Brain microvascular endothelial cell (primary cell): Measurements from ENCODE around the gene ZFY.

ENCODE experiments used
- DNase-seq: peaks from one replicate; pipeline ENCODE4 v3.0.0-alpha.2; 2020
- H3K27ac ChIP-seq: fragments of 250-450 bp; sonication (Bioruptor Pico); 2 replicates; pipeline ENCODE4 v1.5.1; 2020; ENCODE audit warnings: mild to moderate bottlenecking, moderate library complexity
- H3K27me3 ChIP-seq: fragments of 250-450 bp; sonication (Bioruptor Pico); replicated peaks from 2 replicates; pipeline ENCODE4 v1.5.1; 2020; ENCODE audit warnings: mild to moderate bottlenecking
- H3K36me3 ChIP-seq: fragments of 250-450 bp; sonication (Bioruptor Pico); replicated peaks from 2 replicates; pipeline ENCODE4 v1.5.1; 2020; ENCODE audit warnings: mild to moderate bottlenecking
- H3K4me3 ChIP-seq: 2 replicates; pipeline ENCODE4 v1.5.1; 2011; ENCODE audit warnings: low read depth, mild to moderate bottlenecking, control low read depth, low read length, moderate library complexity
- in situ Hi-C: cut with HindIII; loops from 2 replicates; pipeline ENCODE4 v1.10.0; 2017; ENCODE audit warnings: low sequenced_read_pairs, low pct_ligation_motif_present
- TF ChIP-seq, protein P1 (sequence below): IDR thresholded peaks from 2 replicates; pipeline ENCODE4 v1.5.1; 2011; ENCODE audit warnings: low read depth, mild to moderate bottlenecking, moderate library complexity, low read length, control low read depth, inconsistent platforms; ENCODE audit errors: missing control alignments

The ZFY gene

DNA sequence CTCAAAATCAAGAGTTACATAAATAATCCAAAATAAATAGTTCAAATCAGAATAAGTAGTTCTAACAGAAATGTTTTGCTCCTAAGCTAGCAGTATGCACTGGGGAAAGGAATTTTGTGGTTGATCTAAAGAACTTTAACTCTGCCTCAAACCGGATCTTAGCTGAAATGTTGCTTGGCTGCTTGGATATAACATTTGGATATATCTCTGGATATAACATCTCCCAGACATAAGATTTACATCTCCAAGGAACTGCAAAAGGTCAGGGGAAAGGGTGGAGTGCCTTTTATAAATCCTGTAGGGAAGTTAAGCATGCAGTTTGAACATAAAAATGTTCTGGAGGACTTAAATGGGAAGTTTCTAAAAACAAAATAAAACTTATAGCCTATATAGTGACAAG is 83.4 kb downstream of the ZFY start:
- in situ Hi-C loops = no loop called here
- TF ChIP-seq, protein P1, sequence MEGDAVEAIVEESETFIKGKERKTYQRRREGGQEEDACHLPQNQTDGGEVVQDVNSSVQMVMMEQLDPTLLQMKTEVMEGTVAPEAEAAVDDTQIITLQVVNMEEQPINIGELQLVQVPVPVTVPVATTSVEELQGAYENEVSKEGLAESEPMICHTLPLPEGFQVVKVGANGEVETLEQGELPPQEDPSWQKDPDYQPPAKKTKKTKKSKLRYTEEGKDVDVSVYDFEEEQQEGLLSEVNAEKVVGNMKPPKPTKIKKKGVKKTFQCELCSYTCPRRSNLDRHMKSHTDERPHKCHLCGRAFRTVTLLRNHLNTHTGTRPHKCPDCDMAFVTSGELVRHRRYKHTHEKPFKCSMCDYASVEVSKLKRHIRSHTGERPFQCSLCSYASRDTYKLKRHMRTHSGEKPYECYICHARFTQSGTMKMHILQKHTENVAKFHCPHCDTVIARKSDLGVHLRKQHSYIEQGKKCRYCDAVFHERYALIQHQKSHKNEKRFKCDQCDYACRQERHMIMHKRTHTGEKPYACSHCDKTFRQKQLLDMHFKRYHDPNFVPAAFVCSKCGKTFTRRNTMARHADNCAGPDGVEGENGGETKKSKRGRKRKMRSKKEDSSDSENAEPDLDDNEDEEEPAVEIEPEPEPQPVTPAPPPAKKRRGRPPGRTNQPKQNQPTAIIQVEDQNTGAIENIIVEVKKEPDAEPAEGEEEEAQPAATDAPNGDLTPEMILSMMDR = no peak
- H3K27ac ChIP-seq = no peak overlapping the region
- no peaks in the 10 kb centered on the region for H3K27me3 ChIP-seq
- no peak for DNase-seq
- H3K36me3 ChIP-seq = no peaks in the 10 kb centered on the region
- no peak overlapping the region for H3K4me3 ChIP-seq

DNA sequence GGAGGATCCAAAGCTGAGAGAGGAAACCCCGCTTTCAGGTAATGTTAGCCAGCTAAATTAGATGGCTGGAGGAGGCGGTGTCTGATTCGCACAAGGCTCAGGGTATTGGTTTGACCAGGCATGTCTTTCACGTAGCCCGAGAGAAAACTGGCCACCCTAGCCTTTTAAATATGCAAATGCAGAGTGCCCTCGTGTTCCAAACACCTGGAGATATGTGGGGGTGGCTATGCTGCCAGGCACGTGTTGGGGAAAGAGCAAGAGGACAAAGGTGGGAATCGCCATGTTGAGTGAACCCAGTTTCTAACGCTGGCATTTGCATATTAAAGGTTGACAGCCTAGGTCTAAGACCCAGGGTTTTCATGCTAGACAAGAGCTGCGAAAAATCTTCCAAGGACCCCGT is 84.4 kb downstream of the ZFY start:
- DNase-seq = no peak
- in situ Hi-C loops = no loop called here

DNA sequence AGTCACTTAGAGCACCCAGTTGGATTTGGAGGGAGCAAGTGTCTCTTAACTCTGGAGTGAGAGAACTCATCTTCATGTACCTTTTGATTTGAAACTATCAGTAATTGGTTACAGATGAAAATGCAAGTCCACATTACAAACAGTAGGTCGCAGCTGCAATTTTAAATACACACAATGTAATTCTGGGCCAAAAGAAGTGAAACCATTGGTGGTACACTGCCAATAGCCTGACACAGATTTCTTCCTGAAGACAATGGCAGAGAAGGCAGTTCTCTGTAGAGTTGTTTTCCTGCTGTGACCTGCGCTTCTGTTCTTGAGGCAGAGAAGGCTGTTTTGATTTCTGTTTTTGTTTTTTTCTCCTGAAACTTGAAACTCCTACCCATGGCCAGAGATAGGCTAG is 86.0 kb downstream of the ZFY start:
- H3K4me3 ChIP-seq = no peak overlapping the region
- no peaks in the 10 kb centered on the region for H3K27me3 ChIP-seq
- in situ Hi-C loops = no loop called here
- no peak for DNase-seq
- TF ChIP-seq, protein P1 = no peak
- H3K36me3 ChIP-seq = no peaks in the 10 kb centered on the region
- H3K27ac ChIP-seq = no peak overlapping the region

More for the DNA sequence above, 84.4 kb downstream of the ZFY start:
- TF ChIP-seq, protein P1 = no peak
- H3K36me3 ChIP-seq = no peaks in the 10 kb centered on the region
- no peak overlapping the region for H3K4me3 ChIP-seq
- H3K27me3 ChIP-seq = no peaks in the 10 kb centered on the region
- no peak overlapping the region for H3K27ac ChIP-seq

DNA sequence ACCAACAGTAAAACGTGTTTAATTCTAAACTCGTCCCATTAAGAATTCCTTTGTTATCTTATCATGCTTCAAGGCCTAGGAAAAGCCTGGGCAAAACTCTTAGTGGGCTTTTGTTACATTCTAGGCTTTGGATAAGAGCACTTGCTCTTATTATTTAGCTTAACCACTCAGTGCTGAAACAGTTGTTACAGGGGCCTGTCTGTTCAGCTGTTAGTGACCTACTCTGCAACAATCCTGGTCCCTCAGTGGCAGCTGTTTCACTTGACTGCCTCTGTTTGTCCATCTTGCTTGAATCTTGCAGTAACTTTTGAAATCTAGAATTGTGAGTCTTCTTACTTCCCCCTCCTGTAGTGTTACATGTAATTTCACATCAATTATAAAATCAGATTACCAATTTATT is 88.4 kb downstream of the ZFY start:
- in situ Hi-C loops = no loop called here
- TF ChIP-seq, protein P1 = no peak
- DNase-seq = no peak
- no peaks in the 10 kb centered on the region for H3K27me3 ChIP-seq
- H3K27ac ChIP-seq = no peak overlapping the region
- H3K4me3 ChIP-seq = no peak overlapping the region
- no peaks in the 10 kb centered on the region for H3K36me3 ChIP-seq

DNA sequence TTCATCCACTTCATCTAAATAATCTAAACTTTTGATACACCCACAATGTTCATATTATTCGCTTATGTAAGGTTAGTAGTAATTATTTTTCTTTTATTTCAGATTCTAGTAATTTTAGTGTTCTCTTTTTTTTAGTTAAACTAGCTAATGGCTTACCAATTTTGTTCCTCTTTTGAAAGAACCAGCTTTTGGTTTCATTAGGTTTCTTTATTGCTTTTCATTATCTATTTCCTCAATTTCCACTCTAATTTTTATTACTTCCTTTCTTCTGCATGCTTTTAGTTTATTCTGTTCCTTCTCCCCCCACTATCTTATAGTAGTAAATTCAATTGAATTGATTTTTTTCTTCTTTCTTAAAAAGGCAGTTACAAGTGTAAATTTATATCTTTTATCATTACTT is 90.2 kb downstream of the ZFY start:
- Histone ChIP-seq H3K36me3 (no peaks in the 10 kb centered on the region), H3K27ac (no peak overlapping the region), H3K27me3 (no peaks in the 10 kb centered on the region), H3K4me3 (no peak overlapping the region)
- in situ Hi-C loops = no loop called here
- DNase-seq = no peak
- TF ChIP-seq, protein P1 = no peak
